Measurements from ENCODE around the gene CACTIN.

Gene CACTIN

GRCh38 chr19:3609779-3610719, 16.5 kb downstream of the CACTIN start:
- no peak for DNase-seq (ENCODE audit: low spot score)

GRCh38 chr19:3608750-3609322, 17.8 kb downstream of the CACTIN start:
- DNase-seq (ENCODE audit: low spot score) = no peak

- no peak for DNase-seq (ENCODE audit: low spot score)
Observed at GRCh38 chr19:3608079-3608641, 18.4 kb downstream of the CACTIN start.

- no peak for DNase-seq (ENCODE audit: low spot score)
Observed at GRCh38 chr19:3607303-3608078, 19.1 kb downstream of the CACTIN start.

- DNase-seq (ENCODE audit: low spot score) = no peak
Observed at GRCh38 chr19:3606690-3607289, 19.8 kb downstream of the CACTIN start, which contains the start of gene TBXA2R. TSS of gene TBXA2R (minus strand) at chr19:3606875. CDS start at chr19:3600634, 6,241 bp downstream.

- no peak for DNase-seq (ENCODE audit: low spot score)
Observed at GRCh38 chr19:3606174-3606689, 20.4 kb downstream of the CACTIN start.

- DNase-seq (ENCODE audit: low spot score) = no peak
Observed at GRCh38 chr19:3605770-3606169, 20.8 kb downstream of the CACTIN start.

GRCh38 chr19:3605361-3605760, 21.2 kb downstream of the CACTIN start:
- DNase-seq (ENCODE audit: low spot score) = no peak

GRCh38 chr19:3604987-3605343, 21.6 kb downstream of the CACTIN start:
- DNase-seq (ENCODE audit: low spot score) = no peak

GRCh38 chr19:3604227-3604986, 22.2 kb downstream of the CACTIN start:
- DNase-seq (ENCODE audit: low spot score) = no peak

GRCh38 chr19:3603121-3603811, 23.3 kb downstream of the CACTIN start:
- DNase-seq (ENCODE audit: low spot score) = no peak

GRCh38 chr19:3601021-3601420, 25.6 kb downstream of the CACTIN start:
- DNase-seq (ENCODE audit: low spot score) = no peak

- no peak for DNase-seq (ENCODE audit: low spot score)
Observed at GRCh38 chr19:3599776-3600187, 26.8 kb downstream of the CACTIN start.

GRCh38 chr19:3595521-3596061, 31.0 kb downstream of the CACTIN start:
- no peak for DNase-seq (ENCODE audit: low spot score)

GRCh38 chr19:3593156-3593555, 33.4 kb downstream of the CACTIN start:
- no peak for DNase-seq (ENCODE audit: low spot score)

- DNase-seq (ENCODE audit: low spot score) = no peak
Observed at GRCh38 chr19:3591876-3592613, 34.5 kb downstream of the CACTIN start.

- no peak for DNase-seq (ENCODE audit: low spot score)
Observed at GRCh38 chr19:3590991-3591659, 35.5 kb downstream of the CACTIN start.

GRCh38 chr19:3589949-3590348, 36.6 kb downstream of the CACTIN start:
- DNase-seq (ENCODE audit: low spot score) = no peak

GRCh38 chr19:3589439-3589838, 37.2 kb downstream of the CACTIN start:
- no peak for DNase-seq (ENCODE audit: low spot score)
